ENCODE measurements around the gene TDP1. TPM values are rescaled to one million over a fixed set of nuclear protein-coding genes. Genes with fewer than 3 reads are reported as not detected.

Gene TDP1
- total and polyA plus RNA-seq, 9 of the 15 experiments (the other 6 are each of a cell fraction or from before 2014, with no cell fraction given), result 21.4 to 41.6 (median 32.3) TPM

DNA sequence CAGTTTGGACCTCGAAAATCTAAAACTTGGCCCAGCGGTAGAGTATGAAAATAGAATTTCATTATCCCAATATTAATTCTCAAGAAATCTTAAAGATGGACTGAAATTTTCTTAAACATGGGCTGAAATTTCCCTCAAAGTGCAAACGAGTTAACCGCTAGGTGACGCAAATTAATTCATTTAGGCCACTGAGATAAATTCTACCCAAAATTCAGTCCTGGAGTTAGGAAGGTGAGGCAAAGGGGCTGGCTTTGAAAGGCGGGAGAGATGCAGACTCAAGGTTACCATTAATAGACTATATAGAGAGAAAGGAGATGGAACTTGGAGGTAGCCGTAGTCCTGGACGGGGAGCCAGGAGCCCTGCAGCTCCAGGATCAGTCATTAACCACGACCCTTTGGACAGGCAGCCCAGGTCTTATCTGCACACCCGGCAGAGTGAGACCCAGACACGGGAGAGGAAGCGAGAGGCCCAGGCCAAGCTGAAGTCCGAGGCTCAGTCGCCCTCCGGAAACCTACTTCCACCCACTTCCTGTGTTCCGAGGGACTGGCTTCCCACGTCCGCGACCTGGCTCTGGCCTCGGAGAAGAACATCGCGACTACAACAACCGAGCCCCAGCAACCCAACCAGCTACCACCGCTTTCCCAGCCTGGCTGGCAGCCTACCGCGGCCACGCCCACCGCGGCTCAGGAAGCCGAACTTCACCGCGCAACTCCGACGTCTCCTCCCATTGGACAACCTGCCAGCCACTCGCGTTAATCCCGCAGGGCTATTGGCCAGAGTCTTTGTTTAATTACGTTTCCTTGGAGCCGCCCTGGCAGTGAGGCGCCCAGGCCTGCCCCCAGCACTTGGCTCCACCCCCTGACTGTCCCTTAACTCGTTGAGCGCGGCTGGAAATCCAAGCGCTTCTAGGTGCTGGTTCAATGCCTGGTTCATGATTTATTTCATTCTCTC is 1.4 kb upstream of the TDP1 start, which contains the start of gene EFCAB11 (continued):
- TF ChIP-seq AFF1 (IDR thresholded peaks at IDR 0.05; ENCODE audit: low read depth in 1 of 2, partially characterized antibody in 2 of 2), result no peak
- TF ChIP-seq CC2D1A (IDR thresholded peaks at IDR 0.05), result 0 out of 2 replicates have a peak, but pooled peaks have one; percentile 6
- TF ChIP-seq NCOA6 (IDR thresholded peaks at IDR 0.05), result no peak
- peak; percentile 66 for TF ChIP-seq EP400 (IDR thresholded peaks at IDR 0.05)
- no peak for TF ChIP-seq TFE3 (CRISPR knock-in tag; IDR thresholded peaks at IDR 0.05)
- no peak for TF ChIP-seq KAT8 (IDR thresholded peaks at IDR 0.05; ENCODE audit: low read depth)
- TF ChIP-seq, protein P1, sequence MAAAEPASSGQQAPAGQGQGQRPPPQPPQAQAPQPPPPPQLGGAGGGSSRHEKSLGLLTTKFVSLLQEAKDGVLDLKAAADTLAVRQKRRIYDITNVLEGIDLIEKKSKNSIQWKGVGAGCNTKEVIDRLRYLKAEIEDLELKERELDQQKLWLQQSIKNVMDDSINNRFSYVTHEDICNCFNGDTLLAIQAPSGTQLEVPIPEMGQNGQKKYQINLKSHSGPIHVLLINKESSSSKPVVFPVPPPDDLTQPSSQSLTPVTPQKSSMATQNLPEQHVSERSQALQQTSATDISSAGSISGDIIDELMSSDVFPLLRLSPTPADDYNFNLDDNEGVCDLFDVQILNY (CRISPR knock-in tag; IDR thresholded peaks at IDR 0.05), result no peak
- TF ChIP-seq CTBP1 (IDR thresholded peaks at IDR 0.05; ENCODE audit: borderline replicate concordance), result no peak; the same call in 1 of the 2 replicates
- TF ChIP-seq EWSR1 (IDR thresholded peaks at IDR 0.05; ENCODE audit: borderline replicate concordance, low read depth, partially characterized antibody), result no peak
- peak; percentile 83 for TF ChIP-seq SUPT5H (IDR thresholded peaks at IDR 0.05)
- TF ChIP-seq PHF8 (IDR thresholded peaks at IDR 0.05; ENCODE audit: borderline replicate concordance, low read length), result peak; percentile 85; the same call in 1 of the 2 replicates
- peak; percentile 87 for TF ChIP-seq RBFOX2 (IDR thresholded peaks at IDR 0.05; ENCODE audit: low read depth, low read length)
- no peak for TF ChIP-seq ZNF263 (CRISPR knock-in tag; IDR thresholded peaks at IDR 0.05; ENCODE audit: borderline replicate concordance)
- no peak for TF ChIP-seq ZNF121 (CRISPR knock-in tag; conservative IDR thresholded peaks at IDR 0.05)
- TF ChIP-seq NCOA1 (IDR thresholded peaks at IDR 0.05; ENCODE audit: low read depth), result peak; percentile 31; the same call in 1 of the 2 replicates
- TF ChIP-seq HEY1 (CRISPR knock-in tag; IDR thresholded peaks at IDR 0.05; ENCODE audit: borderline replicate concordance), result no peak
- TF ChIP-seq L3MBTL2 (IDR thresholded peaks at IDR 0.05), result no peak
- TF ChIP-seq, protein P2, sequence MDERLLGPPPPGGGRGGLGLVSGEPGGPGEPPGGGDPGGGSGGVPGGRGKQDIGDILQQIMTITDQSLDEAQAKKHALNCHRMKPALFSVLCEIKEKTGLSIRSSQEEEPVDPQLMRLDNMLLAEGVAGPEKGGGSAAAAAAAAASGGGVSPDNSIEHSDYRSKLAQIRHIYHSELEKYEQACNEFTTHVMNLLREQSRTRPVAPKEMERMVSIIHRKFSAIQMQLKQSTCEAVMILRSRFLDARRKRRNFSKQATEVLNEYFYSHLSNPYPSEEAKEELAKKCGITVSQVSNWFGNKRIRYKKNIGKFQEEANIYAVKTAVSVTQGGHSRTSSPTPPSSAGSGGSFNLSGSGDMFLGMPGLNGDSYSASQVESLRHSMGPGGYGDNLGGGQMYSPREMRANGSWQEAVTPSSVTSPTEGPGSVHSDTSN (CRISPR knock-in tag; IDR thresholded peaks at IDR 0.05; ENCODE audit: low read depth), result peak; percentile 76
- TF ChIP-seq, protein P2 (tag; conservative IDR thresholded peaks at IDR 0.05; ENCODE audit: low read depth), result peak; percentile 93
